Hepatocyte (in vitro differentiated cells): Measurements from ENCODE around the gene RRAD. TPM values are rescaled to one million over a fixed set of nuclear protein-coding genes. Genes with fewer than 3 reads are reported as not detected.
A peak's percentile ranks its signal among the peaks of the same experiment; 100 is the strongest.

Source experiments
- DNase-seq: peaks from one replicate; pipeline ENCODE4 v3.0.0-alpha.2; 2016; ENCODE audit warnings: low spot score
- H2AFZ ChIP-seq: fragments of 200-600 bp; sonication (generic); 2 replicates; pipeline ENCODE4 v1.6.0; 2016; ENCODE audit warnings: antibody characterized with exemption, mild to moderate bottlenecking
- H3K27ac ChIP-seq: fragments of 200-600 bp; sonication (generic); 2 replicates; pipeline ENCODE4 v1.5.1; 2016; ENCODE audit warnings: mild to moderate bottlenecking
- H3K27me3 ChIP-seq: fragments of 200-600 bp; sonication (generic); 2 replicates; pipeline ENCODE4 v1.6.1; 2016
- H3K36me3 ChIP-seq: fragments of 200-600 bp; sonication (generic); replicated peaks from 2 replicates; pipeline ENCODE4 v1.5.1; 2016; ENCODE audit warnings: low read depth; ENCODE audit not compliant: insufficient read depth
- H3K4me1 ChIP-seq: fragments of 200-600 bp; sonication (generic); 2 replicates; pipeline ENCODE4 v1.5.1; 2016; ENCODE audit warnings: mild to moderate bottlenecking, moderate library complexity; ENCODE audit not compliant: insufficient read depth
- H3K4me2 ChIP-seq: fragments of 200-600 bp; sonication (generic); 2 replicates; pipeline ENCODE4 v1.6.0; 2016
- H3K4me3 ChIP-seq: fragments of 200-600 bp; sonication (generic); 2 replicates; pipeline ENCODE4 v1.5.1; 2016; ENCODE audit warnings: mild to moderate bottlenecking
- H3K79me2 ChIP-seq: fragments of 200-600 bp; sonication (generic); 2 replicates; pipeline ENCODE4 v1.6.0; 2017; ENCODE audit warnings: mild to moderate bottlenecking
- H3K9me2 ChIP-seq: fragments of 200-600 bp; sonication (generic); replicated peaks from 2 replicates; pipeline ENCODE4 v1.6.0; 2017; ENCODE audit warnings: mild to moderate bottlenecking; ENCODE audit not compliant: insufficient read depth
- H3K9me3 ChIP-seq: fragments of 200-600 bp; sonication (generic); 2 replicates; pipeline ENCODE4 v1.5.1; 2016; ENCODE audit warnings: low read depth, mild to moderate bottlenecking
- H4K20me1 ChIP-seq: fragments of 200-600 bp; sonication (generic); 2 replicates; pipeline ENCODE4 v1.6.0; 2016; ENCODE audit warnings: mild to moderate bottlenecking; ENCODE audit not compliant: insufficient read depth, poor library complexity, severe bottlenecking
- CTCF ChIP-seq: fragments of 200-600 bp; sonication (generic); IDR thresholded peaks from 2 replicates; pipeline ENCODE4 v1.5.1; 2016; ENCODE audit warnings: antibody characterized with exemption, mild to moderate bottlenecking; ENCODE audit not compliant: poor library complexity
- EZH2 ChIP-seq: fragments of 200-600 bp; sonication (generic); IDR thresholded peaks from 2 replicates; pipeline ENCODE4 v1.6.1; 2016; ENCODE audit warnings: antibody characterized with exemption, mild to moderate bottlenecking, borderline replicate concordance
- EZH2phosphoT487 ChIP-seq: fragments of 200-600 bp; sonication (generic); IDR thresholded peaks from one replicate; pipeline ENCODE4 v1.6.1; 2018; ENCODE audit warnings: antibody characterized with exemption, mild to moderate bottlenecking, low read depth, moderate library complexity; ENCODE audit not compliant: unreplicated experiment, severe bottlenecking
- WGBS: methylation state at CpG from one replicate; pipeline ENCODE4 v1.1.6; 2016; ENCODE audit warnings: low lambda C conversion rate; ENCODE audit errors: missing lambda C conversion rate; 5-methylcytosine and 5-hydroxymethylcytosine counted together
- polyA plus RNA-seq: library from polyadenylated mRNA; unstranded; fragments of >200 nt; fragmentation: Nextera tagmentation; extraction: Ambion mirVana; gene quantifications from 2 replicates; pipeline ENCODE4 v1.2.1, GENCODE V29; 2016
- total RNA-seq: library from RNA; depleted of rRNA; stranded (reverse); fragments of >200 nt; gene quantifications from 2 replicates; pipeline ENCODE4 v1.2.3, GENCODE V29; 2014

The RRAD gene
- total and polyA plus RNA-seq, 2 experiments from 2014 or later: 8.8 to 16.3 TPM

DNA sequence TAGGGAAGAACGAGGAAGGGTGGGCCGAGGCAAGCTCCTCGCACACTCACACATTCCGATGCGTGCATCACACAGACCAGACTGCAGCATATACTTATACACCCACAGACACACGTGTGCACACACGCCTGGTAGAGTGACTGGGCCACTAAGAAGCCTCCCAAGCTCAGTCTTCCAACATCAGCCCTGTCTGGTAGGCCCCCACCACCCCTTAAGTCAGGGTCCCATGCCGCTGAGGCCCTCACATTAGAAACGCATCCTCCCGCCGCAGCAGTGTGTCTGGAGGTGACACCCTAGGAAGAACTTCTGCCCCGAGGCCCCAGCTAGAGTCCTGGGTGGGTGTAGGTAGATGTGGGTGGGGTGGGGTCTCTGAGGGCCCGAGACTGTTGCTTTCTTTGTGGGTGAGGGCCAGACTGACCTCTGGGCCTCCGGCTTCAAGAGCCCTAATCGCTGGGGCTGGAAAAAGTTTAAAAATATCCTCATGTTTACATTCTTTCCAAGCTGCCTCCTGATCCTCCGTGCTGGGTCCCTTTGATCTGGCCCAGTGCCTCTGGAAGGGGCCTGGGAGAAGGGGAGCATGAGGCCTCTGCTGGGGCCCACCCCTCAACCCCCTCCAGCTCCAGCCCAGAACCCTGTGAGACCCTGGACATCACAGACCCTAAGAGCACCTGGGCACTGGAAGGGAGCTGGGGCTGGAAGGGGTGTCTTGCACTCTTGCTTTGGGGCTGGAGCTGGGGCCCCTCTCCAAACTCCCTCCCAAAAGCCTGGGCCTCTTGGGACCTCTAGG lies 20.3 kb downstream of the RRAD start:
- Histone ChIP-seq H3K4me2 (peak overlapping the region; percentile 73), H3K9me3 (no peaks in the 10 kb centered on the region), H3K79me2 (no peaks in the 10 kb centered on the region), H2AFZ (peak overlapping the region; percentile 60), H4K20me1 (no peaks in the 10 kb centered on the region), H3K27ac (peak overlapping the region; percentile 95), H3K4me3 (no peak overlapping the region), H3K27me3 (no peaks in the 10 kb centered on the region), H3K36me3 (no peaks in the 10 kb centered on the region), H3K9me2 (no peaks in the 10 kb centered on the region), H3K4me1 (peaks cover 48% of the 10 kb centered on the region)
- TF ChIP-seq EZH2phosphoT487: no peak
- TF ChIP-seq EZH2: no peak
- no peak for TF ChIP-seq CTCF
- DNase-seq: peak; percentile 56
- WGBS: 38% methylated on average over 16 of the region's 16 CpGs

- TF ChIP-seq CTCF (no peak), EZH2phosphoT487 (no peak), EZH2 (no peak)
- H3K9me3 ChIP-seq: no peaks in the 10 kb centered on the region
- H3K79me2 ChIP-seq: no peaks in the 10 kb centered on the region
- H2AFZ ChIP-seq: no peak overlapping the region
- no peaks in the 10 kb centered on the region for H3K36me3 ChIP-seq
- H3K27ac ChIP-seq: peak overlapping the region; percentile 95
- H3K4me1 ChIP-seq: peaks cover 54% of the 10 kb centered on the region
- peak overlapping the region; percentile 73 for H3K4me2 ChIP-seq
- H3K9me2 ChIP-seq: no peaks in the 10 kb centered on the region
- H4K20me1 ChIP-seq: no peaks in the 10 kb centered on the region
- DNase-seq: no peak
- no peak overlapping the region for H3K4me3 ChIP-seq
- H3K27me3 ChIP-seq: no peaks in the 10 kb centered on the region
- WGBS: 88% methylated on average over 13 of the region's 13 CpGs
Measured at GRCh38 chr16:66904428-66904845, 20.9 kb downstream of the RRAD start.

- whole genome bisulfite sequencing: 94% methylated on average over 11 of the region's 11 CpGs
- Histone ChIP-seq H2AFZ (no peak overlapping the region), H3K4me3 (no peak overlapping the region), H4K20me1 (no peaks in the 10 kb centered on the region), H3K4me1 (peaks cover 58% of the 10 kb centered on the region), H3K79me2 (no peaks in the 10 kb centered on the region), H3K27me3 (no peaks in the 10 kb centered on the region), H3K4me2 (no peak overlapping the region), H3K9me2 (no peaks in the 10 kb centered on the region), H3K9me3 (no peaks in the 10 kb centered on the region), H3K27ac (peak overlapping the region; percentile 95), H3K36me3 (no peaks in the 10 kb centered on the region)
- no peak for DNase-seq
- no peak for TF ChIP-seq EZH2
- TF ChIP-seq CTCF: no peak
- TF ChIP-seq EZH2phosphoT487: no peak
Measured at GRCh38 chr16:66903544-66904427, 21.5 kb downstream of the RRAD start.
